ENCODE results near the gene DPY19L3. TPM values are rescaled to one million over a fixed set of nuclear protein-coding genes. Genes with fewer than 3 reads are reported as not detected.

The DPY19L3 gene
- total RNA-seq, 2 donors from 2014 or later = 14.8 to 15.0 TPM

Other genes starting within 250 kb of the DPY19L3 start
- gene ZNF507, start 60.2 kb upstream of the DPY19L3 start, total RNA-seq = 10 to 100 TPM; 22.1 to 27.5 TPM
- gene PDCD5, start 175.4 kb downstream of the DPY19L3 start, total RNA-seq = 100 to 1,000 TPM in 1 of 2 donors, 10 to 100 TPM in 1; 81.6 to 138 TPM